Breast epithelium (tissue), 3 donors: Measurements from ENCODE around the gene BRAT1.
"Not testable (repeated sequence)": the region's sequence is repeated elsewhere in the genome, so short reads cannot be mapped to it uniquely, and the experiment has no call there.

Source experiments
- POLR2A ChIP-seq: fragments of 450-650 bp; IDR thresholded peaks from one replicate; pipeline ENCODE4 v1.6.1; 2016; ENCODE audit warnings: antibody characterized with exemption, mild to moderate bottlenecking, moderate library complexity
- POLR2AphosphoS5 ChIP-seq, 3 donors: sonication (generic); formaldehyde crosslinking; IDR thresholded peaks; one replicate each; pipeline ENCODE4 v1.6.1; 2017; ENCODE audit warnings: antibody characterized with exemption in 3 of 3

DNA sequence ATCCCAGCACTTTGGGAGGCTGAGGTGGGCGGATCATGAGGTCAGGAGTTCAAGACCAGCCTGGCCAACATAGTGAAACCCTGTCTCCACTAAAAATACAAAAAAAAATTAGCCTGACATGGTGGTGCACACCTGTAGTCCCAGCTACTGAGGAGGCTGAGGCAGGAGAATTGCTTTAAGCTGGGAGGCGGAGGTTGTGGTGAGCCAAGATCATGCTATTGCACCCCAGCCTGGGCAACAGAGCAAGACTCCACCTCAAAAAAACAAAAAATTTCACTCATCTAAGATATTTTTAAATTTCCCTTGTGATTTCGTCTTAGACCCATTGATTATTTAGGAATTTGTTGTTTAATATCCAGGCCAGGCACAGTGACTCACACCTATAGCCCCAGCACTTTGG lies 8.6 kb upstream of the BRAT1 start:
- not testable (repeated sequence) for TF ChIP-seq POLR2A; POLR2AphosphoS5 (IDR thresholded peaks at IDR 0.05)
